GM18507 (cell line): ENCODE results near the gene TMEM54.

Source experiments
- DNase-seq: peaks from one replicate; pipeline ENCODE4 v3.0.0; 2011; ENCODE audit warnings: low read depth; ENCODE audit not compliant: insufficient read length; ENCODE audit errors: extremely low spot score
- FAIRE-seq: peaks from 2 replicates; lab custom pipeline; 2011; peaks lifted over from hg19 to GRCh38; lab: Jason Lieb, UNC

TMEM54 gene

GRCh38 chr1:32885676-32886003 lies 15.5 kb downstream of the TMEM54 start:
- DNase-seq (no peak), FAIRE-seq (no peak)

- FAIRE-seq (no peak), DNase-seq (no peak)
These were observed 16.5 kb downstream of the TMEM54 start for GRCh38 chr1:32884726-32885125.

- FAIRE-seq (no peak), DNase-seq (no peak)
These were observed 17.2 kb downstream of the TMEM54 start for GRCh38 chr1:32884032-32884372.

GRCh38 chr1:32883338-32884031 lies 17.7 kb downstream of the TMEM54 start:
- FAIRE-seq, result no peak
- DNase-seq, result no peak

- DNase-seq (no peak), FAIRE-seq (no peak)
These were observed 19.0 kb downstream of the TMEM54 start for GRCh38 chr1:32881871-32882850.

- no peak for FAIRE-seq
These were observed 19.9 kb downstream of the TMEM54 start for GRCh38 chr1:32881291-32881690.

GRCh38 chr1:32878637-32879041 lies 22.6 kb downstream of the TMEM54 start:
- DNase-seq, result no peak
- no peak for FAIRE-seq

More at GRCh38 chr1:32881291-32881690, 19.9 kb downstream of the TMEM54 start:
- DNase-seq, result no peak

GRCh38 chr1:32878183-32878582 lies 23.0 kb downstream of the TMEM54 start:
- FAIRE-seq (no peak), DNase-seq (no peak)

GRCh38 chr1:32877211-32878110 lies 23.7 kb downstream of the TMEM54 start:
- FAIRE-seq (no peak), DNase-seq (no peak)

- FAIRE-seq (peak; percentile 46), DNase-seq (peak; percentile 44)
These were observed 24.6 kb downstream of the TMEM54 start for GRCh38 chr1:32876341-32877210.

- FAIRE-seq, result no peak
- no peak for DNase-seq
These were observed 26.1 kb downstream of the TMEM54 start for GRCh38 chr1:32874860-32875752.

GRCh38 chr1:32873484-32873883 lies 27.7 kb downstream of the TMEM54 start:
- DNase-seq (no peak), FAIRE-seq (no peak)

- no peak for DNase-seq
- FAIRE-seq, result no peak
These were observed 29.1 kb downstream of the TMEM54 start for GRCh38 chr1:32872192-32872460.

- DNase-seq (no peak), FAIRE-seq (no peak)
These were observed 29.6 kb downstream of the TMEM54 start for GRCh38 chr1:32871364-32872191.

- DNase-seq (no peak), FAIRE-seq (no peak)
These were observed 30.4 kb downstream of the TMEM54 start, which contains the start of gene FNDC5 for GRCh38 chr1:32870615-32871363. Gene FNDC5, minus strand, starts transcription at chr1:32870912.

- DNase-seq (no peak), FAIRE-seq (no peak)
These were observed 31.1 kb downstream of the TMEM54 start for GRCh38 chr1:32869923-32870614.
